Activated CD4-positive, alpha-beta T cell treated with anti-CD3 and anti-CD28 coated beads for 24 hours (primary cell): ENCODE measurements around the gene NPRL2.

Experiments used
- DNase-seq, 2 donors: peaks; one replicate each; pipeline ENCODE4 v3.0.0-alpha.2; 2020; ENCODE audit warnings: low read depth in 2 of 2

The NPRL2 gene

DNA sequence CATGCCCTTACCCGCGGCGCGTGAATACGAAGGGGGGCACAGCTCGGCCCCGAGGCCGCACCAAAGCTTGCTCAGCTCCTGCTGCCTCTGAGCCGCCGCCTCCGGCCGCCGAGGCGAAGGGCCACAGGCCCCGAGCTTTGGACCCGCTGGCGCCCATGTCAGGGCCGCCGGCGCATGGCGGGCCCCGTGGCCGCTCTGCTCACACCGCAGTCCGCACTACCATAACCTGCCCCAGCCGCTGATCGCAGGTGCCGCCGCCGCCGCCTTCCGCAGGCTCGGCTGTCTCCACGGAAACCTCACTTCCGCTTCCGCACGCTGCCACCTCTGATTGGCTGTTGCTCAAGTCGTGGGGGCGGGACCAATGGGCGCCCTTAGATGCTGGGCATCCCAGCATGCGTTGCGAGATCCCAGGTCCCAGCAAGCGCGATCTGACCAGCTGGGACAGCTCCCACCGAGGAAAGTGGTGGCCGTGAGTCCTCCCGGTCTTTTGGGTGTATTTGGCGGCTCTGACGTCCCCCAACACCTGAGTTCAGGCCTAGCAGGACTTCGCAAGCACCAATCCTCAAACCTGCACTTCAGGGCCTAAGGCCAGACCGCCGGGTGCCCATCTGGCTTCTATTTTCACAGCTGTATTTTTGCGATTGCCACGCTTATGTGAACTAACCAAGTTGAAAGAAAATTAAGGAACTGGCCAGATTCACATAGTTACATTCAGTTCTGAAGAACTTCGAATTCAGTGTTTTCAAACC lies 22.5 kb downstream of the NPRL2 start, which contains the start of gene TUSC2:
Gene TUSC2, minus strand, starts transcription at position 281 of the 749 bp plus-strand sequence. Its CDS starts 124 bp downstream, at position 157.
- DNase-seq: peak; percentile 91 to 95

- no peak for DNase-seq
Observed at GRCh38 chr3:50327129-50327528, 23.4 kb downstream of the NPRL2 start.

DNA sequence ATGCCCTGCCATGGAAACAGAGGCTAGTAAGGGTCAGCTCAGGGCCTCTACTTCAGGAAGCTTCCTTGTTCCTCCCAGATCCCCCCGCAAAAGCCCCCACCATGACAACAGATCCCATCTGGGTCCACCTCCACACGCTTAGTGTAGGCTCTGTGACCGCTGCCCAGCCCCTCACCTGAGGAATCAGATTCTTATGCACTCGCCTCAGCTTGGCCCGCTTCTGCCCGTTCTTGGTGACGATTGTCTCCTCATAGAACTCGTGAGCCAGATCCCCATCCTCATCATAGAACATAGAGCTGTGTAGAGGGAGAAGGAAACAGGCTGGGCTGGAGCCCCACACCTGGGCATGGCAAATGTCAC lies 24.4 kb downstream of the NPRL2 start:
- no peak for DNase-seq

DNA sequence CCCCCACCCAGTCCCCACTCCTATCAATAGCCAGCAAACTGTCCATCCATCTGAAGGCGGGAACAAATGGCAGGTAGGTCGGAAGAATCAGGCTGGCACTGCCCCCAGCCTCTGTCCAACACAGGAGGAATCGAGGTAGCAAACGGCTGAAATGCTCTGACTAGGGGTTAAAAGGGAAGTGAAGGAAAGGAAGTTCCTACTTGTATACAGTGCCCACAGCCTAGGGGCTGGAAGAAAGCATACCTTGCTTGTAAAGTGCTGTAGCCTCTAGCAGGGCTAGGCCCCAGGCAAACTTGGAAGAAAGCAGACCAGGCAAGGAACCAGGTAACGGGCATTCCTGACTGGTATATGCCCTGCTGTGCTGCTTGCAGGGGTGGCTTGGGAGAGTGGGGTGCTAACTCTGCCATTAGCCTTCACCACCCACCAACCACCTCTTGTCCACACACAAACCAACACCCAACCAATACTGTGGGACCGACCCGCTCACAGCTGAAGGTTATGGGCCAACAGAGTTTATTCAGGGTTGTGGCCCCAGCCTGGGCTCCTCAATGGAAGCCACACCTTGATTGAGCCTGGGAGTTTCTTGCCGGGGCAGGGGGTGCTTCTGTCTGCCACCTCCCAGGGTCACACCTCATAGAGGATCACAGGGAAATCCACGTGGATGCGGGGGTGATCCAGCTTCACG lies 24.9 kb downstream of the NPRL2 start:
- DNase-seq: no peak

- no peak for DNase-seq
Observed at GRCh38 chr3:50325113-50325480, 25.5 kb downstream of the NPRL2 start.

DNA sequence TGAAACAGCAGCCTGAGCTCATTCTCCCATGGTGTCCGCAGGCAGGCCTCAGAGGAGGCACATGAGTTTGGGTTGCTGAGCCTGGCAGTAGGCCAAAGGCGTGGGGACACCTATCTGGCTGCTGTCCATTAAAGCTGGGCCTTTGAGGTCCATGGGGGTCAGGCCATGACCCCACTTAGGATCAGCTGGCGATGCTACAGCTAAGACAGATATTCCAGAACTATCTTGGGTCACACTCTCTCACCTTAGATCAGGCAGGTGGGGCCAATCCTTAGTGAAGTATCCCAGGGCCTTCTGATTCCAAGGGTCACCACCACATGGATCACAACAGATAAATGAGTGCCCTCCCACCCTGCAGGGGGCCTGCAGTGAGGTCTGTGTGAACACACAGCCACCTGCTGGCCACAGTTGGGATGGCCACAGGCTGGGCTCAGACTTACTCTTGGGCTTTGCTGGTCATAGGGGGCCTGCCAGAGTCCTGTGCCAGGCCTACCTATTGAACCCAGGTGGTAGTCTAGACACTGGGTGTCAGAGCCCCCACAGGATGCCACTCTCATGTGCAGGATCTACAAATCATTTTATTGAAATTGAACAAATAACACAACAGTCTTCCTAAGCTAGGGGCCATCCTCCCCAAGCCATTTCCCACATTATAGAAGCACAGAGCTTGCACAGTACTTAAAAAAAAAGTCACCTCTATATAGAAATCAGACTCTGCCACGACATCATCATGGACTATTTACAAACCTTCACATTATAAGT lies 26.0 kb downstream of the NPRL2 start:
- DNase-seq: peak; percentile 45 to 51

DNA sequence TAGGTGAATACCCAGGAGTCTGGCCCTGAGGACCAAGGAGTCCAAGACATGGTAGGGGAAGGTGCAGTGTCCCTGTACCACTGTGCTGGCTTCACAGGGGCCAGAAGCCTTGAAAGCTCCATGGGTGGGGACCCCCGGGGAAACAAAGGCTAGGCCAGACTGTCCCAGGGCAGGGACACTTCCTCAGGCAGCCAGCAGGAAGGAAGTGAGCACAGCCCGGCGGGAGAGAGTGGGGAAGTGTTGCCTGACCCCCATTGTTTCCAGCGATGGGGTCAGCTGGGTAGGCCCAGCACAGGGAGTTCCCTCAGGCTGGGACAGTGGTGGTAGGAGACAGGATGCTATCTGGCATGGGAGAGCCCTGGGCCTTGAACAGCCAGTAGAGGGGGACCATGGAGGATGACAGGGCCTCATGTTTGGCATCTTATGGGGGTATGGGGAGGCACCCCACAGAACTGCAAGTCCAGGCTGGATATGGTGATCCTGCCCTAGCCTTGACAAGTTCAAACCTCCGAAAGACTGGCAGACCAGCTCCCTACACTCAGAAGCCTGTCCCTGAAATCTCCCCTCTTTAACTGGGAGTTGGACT lies 26.9 kb downstream of the NPRL2 start:
- DNase-seq: no peak

- DNase-seq: no peak
Observed at GRCh38 chr3:50323092-50323600, 27.4 kb downstream of the NPRL2 start.

DNA sequence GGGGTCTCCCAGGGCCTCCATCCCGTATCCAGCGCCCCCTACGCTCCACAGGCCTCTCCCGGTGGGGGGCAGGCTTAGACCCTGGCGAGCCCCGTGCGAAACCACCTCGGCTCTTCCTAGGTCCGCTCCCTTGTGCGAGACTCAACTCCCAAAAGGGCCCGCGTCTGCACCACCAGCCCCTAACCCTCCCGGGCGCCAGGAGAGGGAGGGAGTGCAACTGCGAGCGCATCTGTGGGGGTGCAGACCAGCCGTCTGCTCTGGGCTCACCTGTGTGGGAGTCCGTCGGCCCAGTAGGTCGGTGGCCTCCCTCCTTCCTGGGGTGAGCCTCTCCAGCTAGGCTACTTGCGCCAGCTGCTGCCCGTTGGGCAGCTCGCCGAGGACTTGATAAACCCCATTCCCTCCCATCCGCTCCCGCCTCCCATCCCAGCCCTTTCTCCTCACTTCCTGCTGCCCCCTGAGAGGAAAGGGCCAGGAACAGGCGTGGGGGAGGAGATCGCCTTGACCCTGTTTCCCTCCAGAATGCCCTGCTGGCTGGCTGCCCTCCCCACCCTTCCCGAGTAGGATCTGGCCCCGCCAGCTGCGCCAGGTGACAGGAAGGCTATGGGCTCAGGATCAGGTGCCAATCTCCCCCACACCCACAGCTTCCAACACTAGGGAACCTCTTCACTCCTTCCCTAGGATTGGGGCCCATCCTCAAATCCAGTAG lies 28.0 kb downstream of the NPRL2 start, which contains the start of gene HYAL2:
Gene HYAL2, minus strand, starts transcription at position 360 of the 706 bp plus-strand sequence. CDS start 2,256 bp downstream, outside the sequence.
- DNase-seq: no peak

GRCh38 chr3:50322115-50322385 lies 28.5 kb downstream of the NPRL2 start:
- DNase-seq: no peak

GRCh38 chr3:50321336-50322114 lies 29.1 kb downstream of the NPRL2 start:
- peak; percentile 74 to 76 for DNase-seq

- DNase-seq: peak; percentile 54 to 55
Observed at GRCh38 chr3:50320853-50321335, 29.7 kb downstream of the NPRL2 start.

DNA sequence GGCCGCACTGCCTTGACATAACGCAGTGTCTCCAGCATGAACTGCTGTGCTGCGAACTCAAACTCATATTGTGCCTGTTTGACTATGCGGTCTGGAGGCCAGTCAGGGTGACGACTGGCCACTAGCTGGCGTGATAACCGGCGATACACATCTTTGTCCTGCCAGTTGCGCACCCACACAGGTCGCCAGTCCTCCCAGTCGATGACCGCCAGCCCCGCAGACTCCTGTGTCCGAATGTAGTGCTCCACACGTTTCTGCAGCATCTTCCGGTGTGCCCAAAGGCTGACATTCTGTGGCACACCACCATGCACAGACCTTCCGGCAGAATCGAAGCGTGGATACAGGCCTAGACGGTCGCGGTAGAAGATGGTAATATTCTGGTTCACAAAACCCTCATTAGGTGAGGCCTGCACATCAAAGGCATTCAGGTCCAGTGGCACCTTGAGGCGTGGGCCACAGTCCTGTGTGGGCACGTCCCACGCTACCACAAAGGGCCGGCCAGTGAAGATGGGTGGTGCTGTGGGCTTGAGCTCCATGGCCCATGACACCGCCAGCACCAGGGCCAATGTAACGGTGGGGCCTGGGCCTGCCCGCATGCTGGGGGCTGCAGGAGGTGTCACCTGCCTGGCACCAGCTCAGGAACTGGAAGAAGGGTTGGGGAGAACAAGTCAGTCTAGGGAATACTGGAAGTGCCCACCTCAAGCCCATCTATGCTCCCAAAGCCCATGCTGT lies 30.5 kb downstream of the NPRL2 start:
- DNase-seq: no peak

GRCh38 chr3:50319181-50319893 lies 31.2 kb downstream of the NPRL2 start:
- no peak for DNase-seq

GRCh38 chr3:50318615-50319014 lies 32.0 kb downstream of the NPRL2 start:
- no peak for DNase-seq

DNA sequence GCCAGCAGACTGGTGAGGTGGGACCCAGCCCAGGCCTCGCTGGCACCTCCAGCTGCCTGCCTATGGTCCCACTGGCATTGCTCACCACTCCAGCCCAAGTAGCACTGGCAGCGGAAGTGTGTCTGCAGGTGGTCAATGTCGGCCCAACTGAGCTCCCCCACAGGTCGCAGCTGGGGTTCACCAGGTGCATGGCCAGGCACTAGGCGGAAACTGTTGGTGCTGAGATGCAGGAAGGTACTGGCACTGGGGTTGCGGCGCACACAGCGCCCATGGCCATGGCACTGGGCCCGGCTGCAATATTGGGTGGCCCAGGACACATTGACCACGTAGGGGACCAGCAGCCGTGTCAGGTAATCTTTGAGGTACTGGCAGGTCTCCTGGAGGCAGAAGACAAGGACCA lies 32.4 kb downstream of the NPRL2 start:
- no peak for DNase-seq

- DNase-seq: no peak
Observed at GRCh38 chr3:50317300-50317699, 33.3 kb downstream of the NPRL2 start.

DNA sequence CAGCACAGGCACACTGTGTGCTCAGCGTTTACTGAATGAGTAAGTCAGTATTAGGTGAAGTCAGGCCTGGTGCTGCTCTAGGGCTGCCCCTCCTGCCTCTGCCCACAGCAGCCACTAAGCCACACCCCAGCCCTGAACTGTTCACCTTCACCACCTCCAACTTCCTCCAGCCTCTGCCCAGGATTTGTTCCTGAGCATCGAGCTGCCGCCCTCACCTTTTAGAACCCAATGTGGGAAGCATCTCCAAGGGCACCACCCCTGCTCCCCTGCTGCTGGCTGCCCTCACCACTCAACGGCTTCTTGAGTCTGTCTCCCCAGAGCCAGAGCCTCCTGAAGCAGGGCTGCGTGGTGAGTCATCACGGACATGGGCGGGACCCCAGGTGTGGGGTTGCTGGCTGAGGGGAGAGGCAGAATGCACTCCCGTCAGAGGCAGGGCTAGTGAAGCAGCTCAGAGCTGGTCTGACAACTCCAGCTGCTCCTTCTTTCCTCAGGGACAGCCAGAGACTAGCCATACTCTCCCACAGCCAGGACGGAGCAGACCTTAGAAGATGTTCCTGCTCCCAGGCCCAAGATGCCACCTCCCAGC lies 33.8 kb downstream of the NPRL2 start:
- peak in 1 of 2 donors; percentile 34 for DNase-seq

DNA sequence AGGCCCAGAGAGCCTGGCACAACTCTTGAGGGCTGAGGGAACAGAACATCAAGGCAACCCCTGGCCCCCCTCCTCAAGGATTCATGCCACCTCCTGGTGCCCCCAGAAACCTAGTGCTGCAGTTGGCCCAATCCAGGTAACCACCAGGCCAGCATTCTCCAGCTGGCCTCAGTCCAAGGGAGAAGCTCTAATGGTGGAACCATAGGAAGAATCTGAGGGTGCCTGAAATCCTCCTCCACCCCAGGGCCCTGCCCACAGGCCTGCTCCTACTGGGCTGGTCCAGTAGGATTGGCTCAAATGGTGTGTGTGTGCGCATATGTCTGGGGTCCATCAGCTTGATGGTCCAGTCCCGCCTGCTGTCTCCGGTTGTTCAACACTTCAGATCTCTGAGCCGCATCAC lies 35.8 kb downstream of the NPRL2 start:
- no peak for DNase-seq
